GM10847 (cell line): ENCODE results near the gene UGT1A5.

Experiments used
- POLR2A ChIP-seq: IDR thresholded peaks from 2 replicates; pipeline ENCODE4 v1.6.1; 2011; ENCODE audit not compliant: insufficient read length; ENCODE audit errors: extremely low read depth

Gene UGT1A5

GRCh38 chr2:233792720-233793119, 80.0 kb downstream of the UGT1A5 start:
- no peak for TF ChIP-seq POLR2A

GRCh38 chr2:233793465-233794127, 80.9 kb downstream of the UGT1A5 start:
- TF ChIP-seq POLR2A, result no peak

- TF ChIP-seq POLR2A, result no peak
Observed at GRCh38 chr2:233794128-233794658, 81.5 kb downstream of the UGT1A5 start.

GRCh38 chr2:233795735-233796171, 83.0 kb downstream of the UGT1A5 start:
- TF ChIP-seq POLR2A, result no peak

GRCh38 chr2:233796254-233796653, 83.5 kb downstream of the UGT1A5 start:
- no peak for TF ChIP-seq POLR2A

GRCh38 chr2:233798335-233799086, 85.8 kb downstream of the UGT1A5 start:
- TF ChIP-seq POLR2A, result no peak

GRCh38 chr2:233799087-233799665, 86.5 kb downstream of the UGT1A5 start:
- TF ChIP-seq POLR2A, result no peak

GRCh38 chr2:233799716-233800115, 87.0 kb downstream of the UGT1A5 start:
- TF ChIP-seq POLR2A, result no peak

- TF ChIP-seq POLR2A, result no peak
Observed at GRCh38 chr2:233800208-233800607, 87.5 kb downstream of the UGT1A5 start.

- no peak for TF ChIP-seq POLR2A
Observed at GRCh38 chr2:233801357-233802131, 88.8 kb downstream of the UGT1A5 start.

- TF ChIP-seq POLR2A, result no peak
Observed at GRCh38 chr2:233802132-233802815, 89.6 kb downstream of the UGT1A5 start.

- no peak for TF ChIP-seq POLR2A
Observed at GRCh38 chr2:233803292-233803911, 90.7 kb downstream of the UGT1A5 start.

GRCh38 chr2:233803994-233804393, 91.3 kb downstream of the UGT1A5 start:
- no peak for TF ChIP-seq POLR2A

GRCh38 chr2:233807215-233807865, 94.6 kb downstream of the UGT1A5 start:
- TF ChIP-seq POLR2A, result no peak
